Endometrial microvascular endothelial cells (primary cell): ENCODE data around the gene TJAP1. TPM values are rescaled to one million over a fixed set of nuclear protein-coding genes. Genes with fewer than 3 reads are reported as not detected.
"Not testable (repeated sequence)": the region's sequence is repeated elsewhere in the genome, so short reads cannot be mapped to it uniquely, and the experiment has no call there.

Experiments used
- in situ Hi-C: cut with HindIII; loops from 2 replicates; pipeline ENCODE4 v1.10.0; 2017; ENCODE audit warnings: low sequenced_read_pairs, low pct_unique_long_range_greater_than_20kb; ENCODE audit errors: inconsistent ontology term
- total RNA-seq: library from RNA; depleted of rRNA; stranded (reverse); fragments of >200 nt; gene quantifications from one replicate; pipeline ENCODE4 v1.2.3, GENCODE V29; 2015; ENCODE audit errors: inconsistent ontology term

TJAP1 gene
- total RNA-seq, 1 donor from 2014 or later = 18.9 TPM

- in situ Hi-C loops = no loop called here
Observed at GRCh38 chr6:43451348-43451747, 26.0 kb upstream of the TJAP1 start.

DNA sequence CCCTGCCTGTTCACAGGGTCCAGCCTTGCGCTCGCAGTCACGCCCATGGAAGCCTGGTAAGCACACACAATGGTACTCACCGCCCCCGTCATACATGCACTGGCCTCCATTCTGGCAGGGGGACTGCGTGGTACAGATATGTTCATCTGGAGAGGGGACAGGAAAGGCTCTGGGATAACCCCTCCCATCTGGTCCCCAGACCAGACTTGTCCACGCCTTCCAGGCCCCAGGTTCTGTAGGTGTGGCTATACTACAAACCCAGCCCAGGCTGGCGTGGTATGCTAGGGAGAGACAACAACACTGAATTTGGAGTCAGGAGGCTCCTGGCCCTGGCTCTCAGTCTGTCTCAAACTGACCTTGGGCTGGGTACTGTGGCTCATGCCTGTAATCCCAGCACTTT is 25.4 kb upstream of the TJAP1 start:
- in situ Hi-C loops = no loop called here

GRCh38 chr6:43452896-43453295 is 24.5 kb upstream of the TJAP1 start:
- in situ Hi-C loops = no loop called here

DNA sequence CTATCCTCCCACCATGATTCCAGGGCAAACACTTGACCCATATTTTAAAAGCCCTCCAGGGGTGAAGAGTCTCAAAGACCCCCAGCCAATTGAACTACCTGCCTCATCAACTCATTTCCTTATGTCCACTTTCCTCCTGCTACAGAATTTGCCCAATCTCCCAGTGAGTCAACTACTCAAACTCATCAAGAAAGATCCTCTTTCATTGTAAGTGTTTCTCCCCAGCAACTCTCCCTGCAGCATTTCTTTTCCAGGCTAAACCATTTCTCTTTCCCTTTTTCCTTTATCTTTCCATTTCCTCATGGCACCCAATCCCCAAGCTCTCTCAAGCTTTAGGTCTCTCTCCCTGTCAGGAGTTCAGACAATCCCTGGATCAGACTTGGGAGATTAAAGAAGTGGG is 23.5 kb upstream of the TJAP1 start:
- in situ Hi-C loops = no loop called here

- in situ Hi-C loops = no loop called here
Observed at GRCh38 chr6:43454290-43454695, 23.1 kb upstream of the TJAP1 start.

DNA sequence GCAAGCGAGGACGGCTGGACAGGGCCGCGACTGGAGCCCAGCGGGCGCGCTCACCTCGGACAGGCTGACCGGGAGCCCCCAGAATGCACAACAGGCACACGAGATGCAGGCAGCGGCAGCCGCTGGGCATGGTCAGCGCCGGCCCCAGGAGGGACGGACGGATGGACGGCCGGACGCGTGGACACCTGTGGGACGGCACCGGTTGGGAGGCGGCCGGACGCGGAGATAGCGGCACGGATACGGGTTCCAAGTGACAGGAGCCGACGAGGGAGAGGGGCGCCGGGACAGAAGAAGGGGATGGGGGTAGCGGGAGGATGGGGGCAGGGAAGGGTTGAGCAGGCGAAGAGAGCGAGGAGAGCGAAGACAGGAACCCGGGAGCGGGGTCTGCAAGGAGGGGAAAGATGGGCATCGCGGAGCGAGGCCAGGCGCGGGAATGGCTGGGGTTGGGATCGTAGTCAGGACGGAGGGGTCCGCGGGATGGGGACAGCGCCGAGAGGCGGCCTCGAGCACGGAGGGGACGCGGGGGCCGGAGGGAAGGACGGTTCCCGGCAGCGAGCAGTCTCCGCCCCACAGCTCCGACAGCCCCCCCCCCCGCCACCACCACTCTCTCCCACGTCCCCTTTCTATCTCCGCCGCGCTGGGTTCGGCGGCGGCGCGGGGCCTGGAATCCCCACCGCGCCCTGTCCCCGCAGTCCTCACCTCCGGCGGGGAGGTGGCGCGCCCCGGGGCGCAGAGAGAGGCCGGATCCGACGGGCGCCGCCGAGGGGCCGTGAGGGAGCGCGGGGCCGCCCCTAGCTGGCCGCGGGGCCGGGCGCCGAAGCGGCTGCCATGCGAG is 22.5 kb upstream of the TJAP1 start:
- in situ Hi-C loops = no loop called here

DNA sequence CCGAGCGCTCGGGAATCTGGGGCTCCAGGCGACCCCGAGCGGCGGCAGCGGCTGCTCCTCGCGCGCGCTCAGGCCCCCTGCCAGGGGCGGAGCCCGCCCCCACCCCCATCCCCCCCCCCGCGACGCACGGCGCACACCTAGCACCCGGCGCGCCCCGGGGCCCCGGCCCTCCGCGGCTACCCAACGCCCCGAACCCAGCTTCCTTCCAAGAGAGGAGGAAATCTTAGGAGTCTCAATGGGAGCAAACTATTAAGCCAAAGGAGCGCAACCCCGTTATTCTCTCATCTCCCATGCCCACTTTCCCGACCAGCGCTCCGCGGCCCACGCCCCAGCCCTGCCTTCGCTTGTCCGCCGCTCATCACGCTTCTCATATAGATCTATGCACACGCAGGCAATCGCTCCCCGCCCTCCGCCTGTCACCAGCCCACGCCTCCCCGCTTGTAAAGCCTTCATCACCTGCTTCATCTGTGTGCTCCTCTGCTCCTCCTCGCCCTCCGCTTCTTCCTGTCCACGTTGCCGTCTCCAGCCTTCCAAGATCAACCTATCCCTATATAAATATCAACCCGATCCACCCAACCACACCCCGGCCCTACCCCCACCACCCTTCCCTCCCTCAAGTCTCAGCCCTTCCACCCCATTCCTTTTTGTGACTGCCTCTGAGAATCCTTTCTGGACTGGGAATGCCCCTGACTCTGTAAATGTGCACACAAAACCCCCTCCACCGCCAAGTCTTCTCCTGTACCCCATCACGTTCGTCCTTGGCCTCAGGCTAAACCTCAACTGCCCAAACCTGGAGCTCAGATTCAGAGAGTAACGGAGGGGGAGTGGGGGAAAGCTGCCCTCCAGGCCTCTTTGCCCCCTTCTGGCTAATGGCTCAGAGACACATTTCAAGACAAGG is 21.6 kb upstream of the TJAP1 start, which contains the start of gene DLK2:
Gene DLK2, minus strand, starts transcription at position 18 of the 898 bp plus-strand sequence. CDS start 723 bp downstream, outside the sequence.
- in situ Hi-C loops = no loop called here

DNA sequence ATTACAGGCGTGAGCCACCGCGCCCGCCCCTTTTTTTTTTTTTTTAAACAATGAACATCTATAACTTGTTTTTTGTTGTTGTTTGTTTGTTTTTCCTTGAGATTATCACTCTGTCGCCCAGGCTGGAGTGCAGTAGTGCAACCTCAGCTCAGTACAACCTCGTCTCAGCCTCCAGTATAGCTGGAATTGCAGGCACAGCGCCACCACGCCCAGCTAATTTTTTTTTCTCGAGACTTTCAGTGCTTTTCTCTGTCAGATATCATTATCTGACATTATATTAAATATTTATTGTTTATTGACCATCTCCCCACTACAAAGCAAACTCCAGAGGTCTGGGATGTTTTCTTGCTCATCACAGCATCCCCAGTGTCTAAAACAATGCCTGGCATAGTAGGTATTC is 19.7 kb upstream of the TJAP1 start:
- in situ Hi-C loops = no loop called here

DNA sequence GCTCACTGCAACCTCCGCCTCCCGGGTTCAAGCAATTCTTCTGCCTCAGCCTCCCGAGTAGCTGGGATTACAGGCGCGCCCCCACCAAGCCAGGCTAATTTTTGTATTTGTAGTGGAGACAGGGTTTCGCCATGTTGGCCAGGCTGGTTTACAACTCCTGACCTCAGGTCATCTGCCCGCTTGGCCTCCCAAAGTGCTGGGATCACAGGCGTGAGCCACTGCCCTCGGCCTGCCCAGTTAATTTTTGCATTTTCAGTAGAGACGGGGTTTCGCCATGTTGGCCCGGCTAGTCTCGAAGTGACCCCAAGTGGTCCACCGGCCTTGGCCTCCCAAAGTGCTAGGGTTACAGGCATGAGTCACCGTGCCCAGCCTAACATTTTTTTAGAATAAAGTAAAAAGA is 19.2 kb upstream of the TJAP1 start:
- in situ Hi-C loops = not testable (repeated sequence)

- in situ Hi-C loops = no loop called here
Observed at GRCh38 chr6:43459535-43459934, 17.8 kb upstream of the TJAP1 start.

DNA sequence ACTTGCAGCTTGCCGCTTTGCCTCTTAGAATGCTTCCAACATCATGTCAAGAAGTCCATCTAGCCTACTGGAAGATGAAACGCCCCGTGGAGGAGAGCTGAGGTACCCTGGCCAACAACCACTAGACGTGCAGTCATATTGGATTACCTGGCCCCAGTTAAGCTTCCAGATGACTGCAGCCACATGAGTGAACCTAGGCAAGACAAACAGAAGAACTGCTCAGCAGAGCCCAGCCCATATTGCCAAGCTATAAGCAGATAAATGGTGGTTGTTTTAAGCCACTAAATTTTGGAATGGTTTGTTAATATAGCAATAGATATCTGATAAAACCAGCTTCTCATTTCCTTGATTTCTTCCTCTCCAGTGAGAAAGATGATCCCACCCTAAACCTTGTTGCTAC is 17.3 kb upstream of the TJAP1 start:
- in situ Hi-C loops = no loop called here

DNA sequence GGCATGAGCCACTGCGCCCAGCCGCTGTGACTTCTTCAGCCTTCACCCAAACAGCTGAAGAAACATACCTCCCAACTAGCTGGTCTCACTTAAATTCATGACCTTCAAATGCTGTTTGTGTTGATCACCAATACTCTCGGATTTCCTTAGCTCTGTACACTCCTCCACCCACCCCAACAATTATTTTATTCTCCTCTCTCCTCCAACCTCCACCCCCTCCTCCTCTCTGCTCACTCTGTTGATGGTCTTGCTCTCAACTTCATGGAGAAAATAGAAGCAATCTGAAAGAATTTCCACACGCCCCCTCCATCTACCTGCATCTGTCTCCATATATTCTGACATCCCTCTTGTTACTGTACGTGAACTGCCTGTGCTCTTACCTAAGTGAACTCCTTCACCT is 15.4 kb upstream of the TJAP1 start:
- in situ Hi-C loops = no loop called here

GRCh38 chr6:43464337-43464736 is 13.0 kb upstream of the TJAP1 start:
- in situ Hi-C loops = no loop called here

DNA sequence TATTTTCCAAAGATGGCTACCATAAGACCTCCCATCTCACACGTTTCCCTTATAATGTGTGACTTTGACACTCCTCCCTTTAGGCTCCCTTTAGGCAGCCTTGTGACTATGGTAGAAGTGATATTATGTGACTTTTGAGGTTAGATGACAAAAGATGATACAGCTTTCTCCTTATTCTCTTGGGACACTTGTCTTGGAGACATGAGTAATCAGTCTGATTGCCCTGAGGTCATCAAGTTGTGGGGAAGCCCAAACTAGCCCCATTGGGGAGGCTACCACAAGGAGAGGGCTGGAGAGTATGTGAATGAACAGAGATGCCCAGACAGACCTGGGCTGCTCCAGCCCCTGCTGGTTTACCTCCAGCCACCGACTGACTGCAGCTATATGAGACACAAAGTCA is 11.4 kb upstream of the TJAP1 start:
- in situ Hi-C loops = no loop called here

GRCh38 chr6:43467265-43467664 is 10.1 kb upstream of the TJAP1 start:
- in situ Hi-C loops = not testable (repeated sequence)

DNA sequence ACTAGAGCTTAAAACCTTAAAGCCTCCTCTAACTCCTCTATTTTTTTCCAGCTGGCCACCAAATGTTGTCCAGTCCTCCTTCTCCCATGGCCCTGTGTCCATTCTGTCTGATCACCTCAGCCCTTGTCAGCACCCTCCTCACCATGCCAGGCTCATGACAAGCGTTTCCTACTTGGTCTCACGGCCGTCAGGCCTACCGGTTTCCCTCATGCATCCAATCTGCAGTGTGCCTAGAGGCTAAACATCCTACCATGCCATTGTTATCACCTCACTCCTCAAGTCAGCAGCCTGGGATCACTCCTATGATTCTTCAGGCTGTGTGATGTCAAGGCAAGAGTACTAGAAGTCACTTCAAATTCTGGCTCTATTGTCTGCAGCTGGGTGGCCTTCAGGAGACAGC is 9.6 kb upstream of the TJAP1 start:
- in situ Hi-C loops = no loop called here

DNA sequence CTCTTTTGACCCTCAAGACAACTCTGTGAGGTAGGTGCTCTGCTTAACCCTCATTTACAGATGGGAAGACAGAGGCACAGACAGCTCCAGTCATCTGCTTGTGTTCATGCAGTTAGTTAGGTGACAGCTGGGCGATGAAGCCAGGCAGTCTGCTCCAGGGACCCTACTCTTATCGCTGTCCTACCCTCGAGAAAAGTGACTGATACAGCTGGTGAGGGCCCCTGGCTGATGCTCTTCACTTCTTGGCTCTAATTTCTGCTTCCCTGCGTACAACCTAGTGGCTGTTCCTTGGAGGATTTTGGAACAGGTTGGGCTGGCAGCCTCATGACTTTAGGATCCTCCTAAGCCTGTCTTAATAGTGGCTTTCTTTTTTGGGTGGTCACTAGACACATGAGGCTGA is 9.1 kb upstream of the TJAP1 start:
- in situ Hi-C loops = no loop called here

GRCh38 chr6:43468748-43469681 is 8.4 kb upstream of the TJAP1 start:
- in situ Hi-C loops = no loop called here

GRCh38 chr6:43469947-43470346 is 7.4 kb upstream of the TJAP1 start:
- in situ Hi-C loops = no loop called here
